GM12874 (cell line): ENCODE results near the gene ZNF487.

Source experiments
- CTCF ChIP-seq: IDR thresholded peaks from 2 replicates; pipeline ENCODE4 v1.5.1; 2011; ENCODE audit warnings: low read depth, mild to moderate bottlenecking, control low read depth, low read length, moderate library complexity; ENCODE audit not compliant: insufficient read depth

The ZNF487 gene

GRCh38 chr10:43399320-43400310, 37.3 kb upstream of the ZNF487 start:
- TF ChIP-seq CTCF, result no peak

- no peak for TF ChIP-seq CTCF
These were observed 35.3 kb upstream of the ZNF487 start for GRCh38 chr10:43401627-43402026.

GRCh38 chr10:43402176-43402575, 34.7 kb upstream of the ZNF487 start:
- no peak for TF ChIP-seq CTCF

- no peak for TF ChIP-seq CTCF
These were observed 33.9 kb upstream of the ZNF487 start for GRCh38 chr10:43402880-43403452.

- TF ChIP-seq CTCF, result no peak
These were observed 32.8 kb upstream of the ZNF487 start for GRCh38 chr10:43403911-43404703.

- no peak for TF ChIP-seq CTCF
These were observed 32.2 kb upstream of the ZNF487 start for GRCh38 chr10:43404704-43405084.

- TF ChIP-seq CTCF, result no peak
These were observed 29.7 kb upstream of the ZNF487 start for GRCh38 chr10:43407148-43407575.
